ENCODE data around the gene PFKP.

PFKP gene

DNA sequence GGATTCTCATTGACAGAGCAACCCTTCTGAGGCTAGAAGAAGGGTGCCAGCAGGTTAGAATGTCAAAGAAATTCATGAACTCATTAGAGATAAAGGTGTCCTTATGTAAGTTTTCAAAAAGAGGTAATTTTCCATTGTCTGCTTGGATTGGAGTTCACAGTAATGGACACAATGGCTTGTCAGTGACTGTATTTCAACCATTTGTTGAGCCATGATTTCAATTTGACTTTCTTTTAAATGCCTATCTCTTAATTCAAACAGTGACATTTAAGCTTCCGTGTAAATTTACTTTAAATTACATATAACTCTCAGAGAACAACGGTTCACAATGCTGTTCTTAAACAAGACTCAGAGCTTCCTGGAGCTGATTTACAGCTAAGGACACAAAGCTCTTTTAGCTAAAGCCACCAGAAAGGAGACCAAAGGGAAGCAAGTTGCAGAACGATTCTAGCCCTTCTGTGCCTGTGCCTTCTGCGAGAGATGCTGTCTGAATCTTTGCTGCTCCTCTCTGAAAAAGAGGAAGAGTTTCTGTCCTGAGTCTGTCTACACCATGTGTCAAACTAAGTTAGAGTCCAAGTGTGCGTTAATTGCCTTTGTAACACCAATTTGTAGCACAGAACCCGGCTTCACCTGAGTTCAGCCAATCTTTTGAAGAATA, 42.2 kb upstream of the PFKP start:
- Histone ChIP-seq H3K9me2 (replicated peaks; ENCODE audit: low read depth, low read length) (no peaks in the 10 kb centered on the region), H3K9ac (ENCODE audit: low read depth, low read length, poor library complexity, severe bottlenecking) (no peak overlapping the region), H3K9me3 (ENCODE audit: insufficient read depth, low read depth, low read length) (no peaks in the 10 kb centered on the region), H3K27me3 (ENCODE audit: insufficient read depth, low read length, poor library complexity, severe bottlenecking) (no peaks in the 10 kb centered on the region), H4K20me1 (ENCODE audit: insufficient read depth, low read length, poor library complexity, severe bottlenecking) (no peaks in the 10 kb centered on the region), H3K4me3 (ENCODE audit: low read length, poor library complexity, severe bottlenecking) (no peak overlapping the region), H3K4me1 (ENCODE audit: insufficient read depth, low read length, poor library complexity, severe bottlenecking) (no peaks in the 10 kb centered on the region), H3K36me3 (ENCODE audit: insufficient read depth, low read length) (no peaks in the 10 kb centered on the region), H2AFZ (ENCODE audit: low read length) (no peak overlapping the region), H3K79me2 (ENCODE audit: insufficient read depth, low read length) (no peaks in the 10 kb centered on the region), H3K4me2 (ENCODE audit: low read depth, low read length, poor library complexity, severe bottlenecking) (no peak overlapping the region), H3F3A (ENCODE audit: low read depth) (no peaks in the 10 kb centered on the region)
- TF ChIP-seq, protein P1, sequence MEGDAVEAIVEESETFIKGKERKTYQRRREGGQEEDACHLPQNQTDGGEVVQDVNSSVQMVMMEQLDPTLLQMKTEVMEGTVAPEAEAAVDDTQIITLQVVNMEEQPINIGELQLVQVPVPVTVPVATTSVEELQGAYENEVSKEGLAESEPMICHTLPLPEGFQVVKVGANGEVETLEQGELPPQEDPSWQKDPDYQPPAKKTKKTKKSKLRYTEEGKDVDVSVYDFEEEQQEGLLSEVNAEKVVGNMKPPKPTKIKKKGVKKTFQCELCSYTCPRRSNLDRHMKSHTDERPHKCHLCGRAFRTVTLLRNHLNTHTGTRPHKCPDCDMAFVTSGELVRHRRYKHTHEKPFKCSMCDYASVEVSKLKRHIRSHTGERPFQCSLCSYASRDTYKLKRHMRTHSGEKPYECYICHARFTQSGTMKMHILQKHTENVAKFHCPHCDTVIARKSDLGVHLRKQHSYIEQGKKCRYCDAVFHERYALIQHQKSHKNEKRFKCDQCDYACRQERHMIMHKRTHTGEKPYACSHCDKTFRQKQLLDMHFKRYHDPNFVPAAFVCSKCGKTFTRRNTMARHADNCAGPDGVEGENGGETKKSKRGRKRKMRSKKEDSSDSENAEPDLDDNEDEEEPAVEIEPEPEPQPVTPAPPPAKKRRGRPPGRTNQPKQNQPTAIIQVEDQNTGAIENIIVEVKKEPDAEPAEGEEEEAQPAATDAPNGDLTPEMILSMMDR (conservative IDR thresholded peaks at IDR 0.05; ENCODE audit: low read length) = no peak
- no peak for TF ChIP-seq EZH2phosphoT487 (IDR thresholded peaks at IDR 0.05; ENCODE audit: borderline replicate concordance)

DNA sequence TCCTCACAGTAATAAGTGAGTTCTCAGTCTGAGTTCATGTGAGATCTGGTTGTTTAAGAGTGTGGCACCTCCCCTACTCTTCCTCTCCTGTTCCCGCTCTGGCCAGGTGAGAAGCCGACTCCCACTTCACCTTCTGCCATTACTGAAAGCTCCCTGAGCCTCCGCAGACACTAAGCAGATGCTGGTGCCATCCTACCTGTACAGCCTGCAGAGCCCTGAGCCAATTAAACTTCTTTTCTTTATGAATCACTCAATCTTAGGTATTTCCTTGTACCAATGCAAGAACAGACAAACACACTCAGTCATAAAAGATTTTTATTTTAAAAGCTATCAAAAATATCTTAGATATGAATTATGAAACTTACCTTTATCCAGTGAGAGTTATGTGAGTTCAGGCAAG, 39.5 kb upstream of the PFKP start:
- no peaks in the 10 kb centered on the region for H4K20me1 ChIP-seq (ENCODE audit: insufficient read depth, low read length, poor library complexity, severe bottlenecking)
- TF ChIP-seq, protein P1 (conservative IDR thresholded peaks at IDR 0.05; ENCODE audit: low read length) = no peak
- no peak for TF ChIP-seq EZH2phosphoT487 (IDR thresholded peaks at IDR 0.05; ENCODE audit: borderline replicate concordance)
- H3K9me2 ChIP-seq (replicated peaks; ENCODE audit: low read depth, low read length) = no peaks in the 10 kb centered on the region
- no peak overlapping the region for H3K4me3 ChIP-seq (ENCODE audit: low read length, poor library complexity, severe bottlenecking)
- H3K9me3 ChIP-seq (ENCODE audit: insufficient read depth, low read depth, low read length) = no peaks in the 10 kb centered on the region
- H3K27me3 ChIP-seq (ENCODE audit: insufficient read depth, low read length, poor library complexity, severe bottlenecking) = no peaks in the 10 kb centered on the region
- no peak overlapping the region for H2AFZ ChIP-seq (ENCODE audit: low read length)
- H3K4me1 ChIP-seq (ENCODE audit: insufficient read depth, low read length, poor library complexity, severe bottlenecking) = no peaks in the 10 kb centered on the region
- no peak overlapping the region for H3K4me2 ChIP-seq (ENCODE audit: low read depth, low read length, poor library complexity, severe bottlenecking)
- H3K36me3 ChIP-seq (ENCODE audit: insufficient read depth, low read length) = no peaks in the 10 kb centered on the region
- H3K79me2 ChIP-seq (ENCODE audit: insufficient read depth, low read length) = no peaks in the 10 kb centered on the region
- H3F3A ChIP-seq (ENCODE audit: low read depth) = no peaks in the 10 kb centered on the region
- H3K9ac ChIP-seq (ENCODE audit: low read depth, low read length, poor library complexity, severe bottlenecking) = no peak overlapping the region

DNA sequence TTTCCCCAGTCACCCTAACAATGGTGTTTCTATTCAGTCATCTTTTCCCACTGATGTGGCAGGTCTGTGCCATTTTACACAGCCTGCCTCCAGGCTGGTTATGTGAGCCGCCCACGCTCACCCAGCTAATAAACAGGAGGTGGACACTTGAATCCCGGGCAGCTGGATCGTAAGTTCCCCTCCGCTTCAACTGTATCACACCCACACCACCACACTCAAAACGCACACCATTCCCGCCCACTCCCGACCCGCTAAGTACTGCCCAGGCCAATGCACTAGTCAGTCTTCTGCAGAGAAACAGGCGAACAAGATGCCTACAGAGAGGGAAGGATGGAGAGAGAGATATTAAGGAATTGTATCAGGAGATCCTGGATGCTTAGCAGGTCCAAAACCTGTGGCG, 38.9 kb upstream of the PFKP start:
- Histone ChIP-seq H3K9me2 (replicated peaks; ENCODE audit: low read depth, low read length) (no peaks in the 10 kb centered on the region), H3K27me3 (ENCODE audit: insufficient read depth, low read length, poor library complexity, severe bottlenecking) (no peaks in the 10 kb centered on the region), H3K4me1 (ENCODE audit: insufficient read depth, low read length, poor library complexity, severe bottlenecking) (no peaks in the 10 kb centered on the region), H4K20me1 (ENCODE audit: insufficient read depth, low read length, poor library complexity, severe bottlenecking) (no peaks in the 10 kb centered on the region), H3K9ac (ENCODE audit: low read depth, low read length, poor library complexity, severe bottlenecking) (no peak overlapping the region), H3K4me3 (ENCODE audit: low read length, poor library complexity, severe bottlenecking) (no peak overlapping the region), H3K9me3 (ENCODE audit: insufficient read depth, low read depth, low read length) (no peaks in the 10 kb centered on the region), H3K79me2 (ENCODE audit: insufficient read depth, low read length) (no peaks in the 10 kb centered on the region), H2AFZ (ENCODE audit: low read length) (no peak overlapping the region), H3F3A (ENCODE audit: low read depth) (no peaks in the 10 kb centered on the region), H3K36me3 (ENCODE audit: insufficient read depth, low read length) (no peaks in the 10 kb centered on the region), H3K4me2 (ENCODE audit: low read depth, low read length, poor library complexity, severe bottlenecking) (no peak overlapping the region)
- no peak for TF ChIP-seq EZH2phosphoT487 (IDR thresholded peaks at IDR 0.05; ENCODE audit: borderline replicate concordance)
- TF ChIP-seq, protein P1 (conservative IDR thresholded peaks at IDR 0.05; ENCODE audit: low read length) = no peak
